AG09309 (cell line): ENCODE results near the gene GREB1L.

ENCODE experiments used
- DNase-seq: peaks from one replicate; pipeline ENCODE4 v3.0.0-alpha.2; 2010; ENCODE audit warnings: low read depth
- H3K4me3 ChIP-seq: 2 replicates; pipeline ENCODE4 v1.5.1; 2011; ENCODE audit warnings: mild to moderate bottlenecking, low read depth, low read length, moderate library complexity; ENCODE audit not compliant: control insufficient read depth
- TF ChIP-seq, protein P1 (sequence below): IDR thresholded peaks from 2 replicates; pipeline ENCODE4 v1.5.1; 2011; ENCODE audit warnings: mild to moderate bottlenecking, low read depth, low read length, inconsistent platforms; ENCODE audit not compliant: insufficient read depth, control insufficient read depth; ENCODE audit errors: missing control alignments

The GREB1L gene

DNA sequence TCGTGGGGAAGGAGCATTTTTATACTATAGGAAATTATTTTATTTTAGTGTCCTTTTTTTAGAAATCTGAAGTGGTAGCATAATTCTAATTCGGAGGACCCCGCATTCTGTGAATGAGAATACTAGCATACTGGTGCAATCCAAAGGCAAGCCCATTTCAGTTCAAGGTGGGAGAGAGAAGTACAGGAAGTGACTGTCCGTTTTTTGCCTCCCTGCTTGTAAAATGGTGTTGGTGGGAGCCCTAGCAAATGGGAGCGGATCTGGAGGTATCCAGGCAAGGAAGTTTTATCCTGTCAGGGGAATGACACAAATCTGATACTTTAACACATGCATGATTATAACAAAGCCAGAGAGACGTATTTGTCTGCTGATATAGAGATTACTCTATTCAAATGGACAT, 216.8 kb downstream of the GREB1L start:
- H3K4me3 ChIP-seq: no peak overlapping the region
- TF ChIP-seq, protein P1, sequence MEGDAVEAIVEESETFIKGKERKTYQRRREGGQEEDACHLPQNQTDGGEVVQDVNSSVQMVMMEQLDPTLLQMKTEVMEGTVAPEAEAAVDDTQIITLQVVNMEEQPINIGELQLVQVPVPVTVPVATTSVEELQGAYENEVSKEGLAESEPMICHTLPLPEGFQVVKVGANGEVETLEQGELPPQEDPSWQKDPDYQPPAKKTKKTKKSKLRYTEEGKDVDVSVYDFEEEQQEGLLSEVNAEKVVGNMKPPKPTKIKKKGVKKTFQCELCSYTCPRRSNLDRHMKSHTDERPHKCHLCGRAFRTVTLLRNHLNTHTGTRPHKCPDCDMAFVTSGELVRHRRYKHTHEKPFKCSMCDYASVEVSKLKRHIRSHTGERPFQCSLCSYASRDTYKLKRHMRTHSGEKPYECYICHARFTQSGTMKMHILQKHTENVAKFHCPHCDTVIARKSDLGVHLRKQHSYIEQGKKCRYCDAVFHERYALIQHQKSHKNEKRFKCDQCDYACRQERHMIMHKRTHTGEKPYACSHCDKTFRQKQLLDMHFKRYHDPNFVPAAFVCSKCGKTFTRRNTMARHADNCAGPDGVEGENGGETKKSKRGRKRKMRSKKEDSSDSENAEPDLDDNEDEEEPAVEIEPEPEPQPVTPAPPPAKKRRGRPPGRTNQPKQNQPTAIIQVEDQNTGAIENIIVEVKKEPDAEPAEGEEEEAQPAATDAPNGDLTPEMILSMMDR: no peak
- DNase-seq: no peak

DNA sequence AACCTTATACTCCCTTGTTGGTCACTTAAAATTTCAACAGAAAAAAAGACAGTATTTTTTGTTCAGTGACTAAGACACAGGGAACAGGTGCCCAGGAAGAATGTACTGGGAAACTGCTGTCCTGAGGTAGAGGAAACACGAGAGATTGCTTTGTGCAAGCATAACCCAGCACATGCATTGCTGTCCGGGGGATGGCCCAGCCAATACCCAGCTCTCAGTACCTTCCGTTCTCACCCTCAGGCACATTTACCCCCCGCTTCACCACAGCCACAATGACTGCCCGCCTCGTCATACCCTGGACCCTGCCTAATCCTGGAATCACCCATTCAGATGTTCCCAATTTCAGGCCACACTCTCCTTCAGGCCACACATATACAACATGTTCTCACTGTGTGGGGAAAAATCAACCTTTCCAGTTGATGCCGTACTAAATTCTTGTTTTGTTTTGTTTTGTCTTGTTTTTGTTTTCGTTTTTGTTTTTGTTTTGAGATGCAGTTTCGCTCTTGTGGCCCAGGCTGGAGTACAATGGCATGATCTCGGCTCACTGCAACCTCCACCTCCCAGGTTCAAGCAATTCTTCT, 217.8 kb downstream of the GREB1L start:
- TF ChIP-seq, protein P1: no peak
- DNase-seq: no peak

DNA sequence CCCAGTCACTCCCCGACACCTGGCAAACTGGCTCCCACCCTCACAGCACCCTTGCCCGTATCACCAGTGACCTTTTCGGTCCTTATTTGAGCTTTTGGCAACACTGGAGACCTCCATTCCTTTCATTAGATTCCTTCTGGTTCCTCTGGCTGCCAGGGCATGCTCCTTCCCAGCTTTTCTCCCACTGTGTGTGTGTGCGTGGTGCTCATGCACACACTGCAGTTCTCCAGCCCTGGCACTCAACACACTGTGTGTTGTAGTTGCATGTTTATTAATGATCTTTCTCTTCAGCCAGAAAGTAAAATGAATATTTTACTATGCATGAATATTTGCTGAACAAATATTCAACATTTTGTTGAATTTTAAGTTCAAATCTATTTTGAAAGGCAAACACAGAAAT, 219.4 kb downstream of the GREB1L start:
- H3K4me3 ChIP-seq: no peak overlapping the region
- TF ChIP-seq, protein P1: no peak
- DNase-seq: no peak

More for the DNA sequence above, 217.8 kb downstream of the GREB1L start:
- H3K4me3 ChIP-seq: no peak overlapping the region

DNA sequence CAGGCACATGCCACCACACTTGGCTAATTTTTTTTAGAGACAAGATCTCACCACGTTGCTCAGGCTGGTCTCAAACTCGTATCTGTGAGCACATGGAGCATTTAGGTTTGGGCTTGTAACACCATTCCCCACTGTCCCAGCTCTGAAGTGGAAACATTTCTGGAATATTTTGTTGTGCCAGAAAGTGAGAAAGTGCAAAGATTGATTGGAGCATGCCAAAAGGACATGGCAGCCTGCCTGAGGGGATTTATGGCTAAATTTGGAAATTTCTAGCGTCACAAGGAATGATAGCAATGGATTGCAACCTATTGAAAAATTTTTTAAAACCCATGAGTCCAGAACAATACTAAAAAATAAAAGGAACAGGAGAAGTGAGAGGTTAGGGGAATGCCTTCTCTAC, 221.7 kb downstream of the GREB1L start:
- TF ChIP-seq, protein P1: no peak
- DNase-seq: no peak
- no peak overlapping the region for H3K4me3 ChIP-seq

DNA sequence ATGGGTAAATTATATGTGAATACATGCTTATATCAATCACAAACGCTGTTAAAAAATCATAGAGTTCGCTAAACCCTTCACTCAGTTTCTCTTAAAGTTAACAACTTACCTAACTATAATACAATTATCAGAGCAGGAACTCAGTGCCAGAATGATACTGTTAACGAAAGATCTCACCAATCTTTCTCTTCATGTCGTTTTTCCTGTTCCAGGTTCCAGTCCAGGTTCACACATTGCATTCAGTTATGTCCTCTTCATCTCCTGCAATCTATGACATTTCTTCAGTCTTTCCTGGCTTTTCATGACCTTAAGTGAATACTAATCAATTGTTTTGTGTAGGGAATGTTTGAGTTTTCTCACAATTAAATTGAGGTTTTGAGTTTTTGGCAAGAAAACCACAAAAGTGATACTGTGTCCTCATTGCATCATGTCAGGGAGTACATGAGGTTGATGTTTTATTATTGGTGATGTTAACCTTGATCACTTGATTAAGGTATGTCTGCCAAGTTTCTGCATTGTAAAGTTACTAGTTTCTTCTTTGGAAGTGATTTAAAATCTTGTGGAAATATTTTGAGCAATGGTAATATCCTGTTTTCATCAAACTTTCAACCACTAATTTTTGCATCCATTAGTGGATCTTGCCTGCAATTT, 226.6 kb downstream of the GREB1L start:
- TF ChIP-seq, protein P1: no peak
- H3K4me3 ChIP-seq: no peak overlapping the region
- DNase-seq: no peak

DNA sequence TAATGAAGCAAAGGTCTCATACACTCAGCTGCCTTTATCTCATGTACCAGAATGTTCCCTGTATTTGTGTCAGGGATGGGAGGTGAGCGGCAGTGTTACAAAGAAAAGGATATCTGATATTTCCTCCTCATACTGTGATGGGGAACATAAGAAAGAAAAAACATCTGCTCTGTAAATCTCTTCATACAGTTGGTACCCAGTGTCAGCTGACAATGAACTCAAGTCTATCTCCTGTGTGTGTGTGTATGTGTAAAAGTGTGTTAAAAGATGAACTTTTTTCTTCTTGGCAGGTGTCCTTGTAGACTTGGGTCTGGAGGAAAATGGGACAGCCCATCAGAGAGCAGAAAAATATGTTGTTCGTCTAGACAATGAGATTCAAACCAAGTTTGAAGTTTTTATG, 230.7 kb downstream of the GREB1L start:
- DNase-seq: no peak
- TF ChIP-seq, protein P1: no peak
- no peak overlapping the region for H3K4me3 ChIP-seq
